Stimulated activated CD4-positive, alpha-beta T cell treated with anti-CD3 and anti-CD28 coated beads, Interleukin-4, amount 100 ng/mL, for 48 hours (primary cell): ENCODE data around the gene PDIA5.

Experiments used
- DNase-seq, 2 donors: peaks; one replicate each; pipeline ENCODE4 v3.0.0-alpha.2; 2020; ENCODE audit warnings: low read depth in 2 of 2

PDIA5 gene

DNA sequence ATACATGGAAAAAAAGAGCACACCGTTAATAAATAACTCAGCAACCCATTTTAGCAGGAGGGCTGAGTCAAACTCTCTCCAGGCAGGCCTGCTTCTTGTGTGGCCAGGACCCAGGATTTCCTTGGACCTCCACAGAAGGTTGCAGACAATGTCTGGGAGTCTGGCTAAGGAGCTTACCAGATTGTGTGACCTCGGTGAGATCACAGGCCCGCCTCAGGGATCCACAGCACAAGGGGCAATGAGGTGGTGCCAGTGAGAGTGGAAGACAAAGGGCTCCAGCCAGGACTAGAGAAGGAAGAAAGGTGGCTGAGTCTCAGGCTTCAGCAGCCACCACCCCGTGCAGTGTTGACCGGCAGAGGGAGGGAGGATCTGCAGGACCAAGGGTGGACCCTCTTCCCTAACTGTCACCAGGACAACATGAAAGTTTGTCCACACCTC is 102.7 kb downstream of the PDIA5 start:
- no peak for DNase-seq

DNA sequence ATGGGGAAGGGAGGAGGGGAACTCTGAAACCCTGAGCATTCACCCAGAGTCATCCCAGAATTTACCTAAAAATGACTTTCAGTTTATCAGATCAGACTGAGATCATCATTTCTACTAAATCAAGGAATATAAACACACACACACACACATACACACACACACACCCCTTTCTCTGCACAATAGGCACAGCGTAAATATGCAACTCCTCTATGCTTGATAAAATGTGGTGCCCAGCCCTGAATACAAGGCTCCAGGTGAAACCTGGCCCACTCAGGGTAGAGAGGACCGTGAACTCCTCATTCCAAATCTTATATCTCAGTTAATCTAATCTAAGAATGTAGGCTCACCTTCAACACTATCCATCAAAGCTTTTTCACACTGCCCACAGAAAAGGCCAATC is 103.1 kb downstream of the PDIA5 start:
- DNase-seq = no peak

DNA sequence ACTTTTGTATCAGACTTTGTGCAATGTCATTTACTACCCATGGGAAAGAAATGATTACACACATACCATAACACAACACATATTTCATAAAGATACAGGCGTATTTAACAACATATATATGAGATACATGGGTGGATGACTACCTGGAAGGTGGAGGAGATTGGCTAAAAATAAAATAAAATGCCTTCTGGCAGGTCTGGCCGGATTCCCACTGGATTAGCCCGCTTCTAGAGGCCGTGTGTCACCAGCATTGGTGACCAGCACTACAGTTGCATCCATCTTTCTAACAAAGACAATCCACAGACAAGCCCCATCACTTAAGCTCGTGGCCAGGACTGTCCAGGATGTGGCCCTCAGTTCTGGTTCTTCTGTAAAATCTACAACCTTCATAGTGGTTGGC is 114.0 kb downstream of the PDIA5 start:
- DNase-seq = no peak

DNA sequence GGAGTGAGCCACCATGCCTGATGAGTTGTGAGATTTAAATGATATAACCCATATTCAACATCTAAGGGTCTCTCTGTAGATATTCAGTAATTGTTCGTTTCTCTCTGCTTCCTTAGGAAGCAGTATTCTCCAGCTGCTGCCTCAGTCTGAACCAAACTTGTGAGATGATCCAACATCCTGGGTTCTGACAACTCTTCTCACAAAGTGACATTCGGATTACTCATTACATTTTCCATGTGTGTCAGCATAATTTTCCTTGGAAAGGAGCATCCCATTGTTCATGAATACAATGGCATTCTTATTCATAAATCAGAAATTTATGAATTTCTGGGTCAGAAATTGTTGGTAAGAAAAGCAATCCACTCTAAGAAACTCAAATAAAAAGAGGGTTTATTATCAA is 119.9 kb downstream of the PDIA5 start:
- DNase-seq = no peak

DNA sequence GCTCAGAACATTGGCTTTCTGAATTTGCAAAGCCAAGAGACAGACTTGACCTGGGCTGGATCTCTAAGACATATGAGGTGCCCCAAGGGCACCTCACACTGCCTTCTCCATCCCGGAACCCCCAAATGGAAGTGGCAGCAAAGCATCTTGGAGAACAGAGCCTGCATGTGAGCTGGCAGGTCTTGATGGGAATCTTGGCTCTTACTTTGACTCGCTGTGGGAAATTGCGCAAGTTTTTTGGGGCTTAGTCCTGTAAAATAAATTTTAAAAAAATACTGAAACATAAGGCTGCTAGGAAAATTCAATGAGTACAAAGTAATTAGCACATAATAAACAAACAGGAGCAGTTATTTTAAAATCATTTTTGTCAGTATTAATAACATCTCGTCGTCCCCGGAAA is 121.2 kb downstream of the PDIA5 start:
- DNase-seq = no peak

DNA sequence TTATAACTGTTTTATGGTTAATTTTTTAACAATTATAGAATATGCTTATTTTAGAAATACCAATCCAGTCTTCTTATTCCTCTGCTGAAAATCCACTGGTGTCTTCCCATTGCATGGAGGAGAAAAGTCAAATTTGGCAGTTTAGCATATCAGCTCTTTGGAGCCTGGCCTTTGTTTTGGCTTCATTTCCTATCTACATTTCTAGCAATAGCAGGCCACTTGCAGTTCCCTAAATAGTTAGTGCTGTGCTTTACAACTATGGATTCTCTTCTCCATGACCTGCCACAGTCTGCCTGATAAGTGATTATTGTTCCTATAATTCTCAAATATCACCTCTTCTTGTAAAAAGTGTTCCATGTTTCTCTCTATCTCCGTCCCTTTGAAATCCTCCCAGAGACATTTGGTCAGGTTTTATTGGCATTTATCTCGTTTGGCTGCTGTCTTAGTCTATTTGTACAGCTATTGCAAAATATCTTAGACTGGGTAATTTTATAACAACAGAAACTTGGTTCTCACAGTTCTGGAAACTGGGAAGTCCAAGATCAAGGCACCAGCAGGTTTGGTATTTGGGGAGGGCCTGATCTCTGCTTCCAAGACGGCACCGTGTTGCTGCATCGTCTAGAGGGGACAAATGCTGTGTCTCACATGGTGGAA is 126.8 kb downstream of the PDIA5 start:
- no peak for DNase-seq

DNA sequence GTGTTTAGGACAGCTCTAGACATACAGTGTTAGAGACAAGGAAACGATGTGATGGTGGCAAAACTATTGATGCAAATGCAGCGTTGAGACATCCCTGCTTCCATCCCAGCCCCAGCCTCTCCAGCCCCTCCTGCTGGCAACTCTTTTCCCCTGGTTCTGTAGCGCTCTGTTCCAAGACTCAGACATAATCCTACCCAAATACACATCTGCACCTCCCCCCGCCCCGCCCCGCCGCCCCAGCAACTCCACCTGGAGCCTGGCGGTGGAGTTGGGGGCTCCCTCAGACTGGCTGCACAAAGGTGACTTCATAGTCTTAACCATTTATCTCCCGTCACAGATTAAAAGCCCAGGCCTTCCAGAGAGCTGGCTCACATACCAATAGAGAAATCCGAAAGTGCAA is 127.7 kb downstream of the PDIA5 start:
- DNase-seq = no peak

DNA sequence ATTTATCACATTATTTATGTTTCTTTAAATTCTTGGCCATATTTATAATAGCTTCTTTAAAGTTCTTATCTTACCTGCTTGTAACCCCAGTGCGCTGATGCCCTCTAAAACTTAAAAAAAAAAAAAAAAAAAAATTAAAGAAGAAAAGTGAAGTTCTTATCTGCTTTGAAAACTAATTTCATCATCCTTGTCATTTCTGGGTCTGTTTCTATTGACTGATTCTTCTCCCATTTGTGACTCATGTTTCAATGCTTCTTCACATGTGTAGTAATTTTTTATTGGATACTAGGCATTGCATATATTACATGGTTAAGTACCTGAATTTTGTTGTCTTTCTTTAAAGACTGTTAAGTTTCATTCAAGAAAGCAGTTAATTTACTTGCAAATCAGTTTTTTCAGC is 131.5 kb downstream of the PDIA5 start:
- DNase-seq = no peak

DNA sequence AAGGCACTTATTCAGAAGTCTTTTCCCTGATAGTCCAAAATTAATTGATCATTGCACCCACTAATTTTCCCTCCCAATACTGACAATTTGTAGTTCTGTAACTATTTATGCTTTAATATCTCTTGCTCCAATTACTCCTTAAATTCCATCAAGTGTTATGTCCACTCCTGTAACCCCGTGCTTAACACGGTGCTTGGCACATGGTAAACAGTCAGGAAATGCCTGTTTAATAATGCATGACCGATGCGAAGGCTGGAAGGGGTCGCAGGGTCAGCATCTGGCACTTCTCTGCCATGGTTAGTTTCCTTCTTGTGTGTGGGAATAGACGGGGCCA is 134.4 kb downstream of the PDIA5 start:
- DNase-seq = no peak

DNA sequence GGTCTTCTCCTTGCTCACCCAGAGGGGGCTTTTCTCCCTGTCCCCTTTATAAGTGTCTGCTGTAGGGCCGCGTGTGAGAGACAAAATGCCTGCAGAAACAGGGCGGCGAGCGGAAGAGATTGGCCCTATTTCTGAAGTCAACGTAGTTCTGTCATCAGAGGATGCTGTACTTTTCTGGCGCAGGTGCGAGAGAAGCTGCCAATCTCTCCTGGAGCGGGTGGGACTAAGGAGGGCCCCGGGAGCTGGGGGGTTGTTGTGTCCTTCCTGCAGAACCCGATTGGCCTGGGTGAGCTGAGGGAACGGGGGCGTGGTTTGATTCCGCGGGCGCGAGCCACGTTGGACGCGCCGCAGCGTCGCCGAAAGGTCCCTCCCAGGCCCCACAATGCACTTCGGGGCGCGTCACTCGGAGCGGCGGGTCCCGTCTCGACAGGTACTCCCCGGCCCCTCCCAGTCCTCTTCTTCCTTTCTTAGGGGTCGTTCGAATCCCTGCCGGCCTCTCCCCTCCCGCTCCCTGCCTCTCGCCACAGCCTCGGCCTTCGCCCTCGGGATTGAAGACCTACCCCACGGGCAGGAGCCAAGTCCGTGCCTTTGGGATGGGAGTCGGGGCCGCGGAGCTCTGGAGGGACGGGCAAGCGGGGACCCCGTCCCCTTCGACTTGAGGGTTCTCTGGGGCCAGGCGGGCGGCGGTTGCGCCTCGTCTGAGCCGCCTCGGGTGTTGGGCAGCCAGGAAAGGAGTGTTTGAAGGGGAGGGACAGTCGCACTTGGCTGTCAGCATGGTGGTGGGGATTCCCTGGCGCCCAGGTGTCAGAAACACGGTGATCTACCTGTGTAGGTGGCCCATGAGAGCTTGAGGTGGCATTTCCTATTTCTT is 135.0 kb downstream of the PDIA5 start, which contains the start of gene SEC22A:
Gene SEC22A (plus strand): TSS at position 387 of the 871 bp plus-strand sequence. CDS start 7,275 bp downstream, outside the sequence.
- DNase-seq = peak; percentile 92

DNA sequence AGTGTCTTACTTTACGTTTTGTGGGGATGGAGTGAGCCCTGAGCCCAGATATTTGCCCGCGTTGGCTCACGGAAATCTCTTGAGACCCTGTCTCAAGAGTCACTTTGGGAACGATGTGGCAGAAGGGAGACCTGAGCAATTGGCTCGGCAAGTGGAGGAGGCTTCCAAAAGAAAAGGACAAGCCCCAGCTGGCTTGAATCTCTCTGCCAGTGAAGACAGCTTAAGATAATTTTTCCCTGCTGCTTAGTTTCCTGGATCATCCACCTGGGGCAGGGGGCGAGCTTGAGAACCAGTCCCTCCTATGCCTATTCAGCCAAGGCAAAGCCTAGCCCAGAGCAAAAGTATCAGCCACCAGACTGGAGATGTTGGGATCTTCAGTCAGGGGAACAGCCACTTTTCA is 135.6 kb downstream of the PDIA5 start:
- DNase-seq = no peak
